ENCODE data around the gene RAB7A. TPM values are rescaled to one million over a fixed set of nuclear protein-coding genes. Genes with fewer than 3 reads are reported as not detected.
A peak's percentile ranks its signal among the peaks of the same experiment; 100 is the strongest.

Gene RAB7A
- total and polyA plus RNA-seq, 2 of the 13 experiments (the other 11 are each of a cell fraction or from before 2014, with no cell fraction given) = 26.5 to 182 TPM

DNA sequence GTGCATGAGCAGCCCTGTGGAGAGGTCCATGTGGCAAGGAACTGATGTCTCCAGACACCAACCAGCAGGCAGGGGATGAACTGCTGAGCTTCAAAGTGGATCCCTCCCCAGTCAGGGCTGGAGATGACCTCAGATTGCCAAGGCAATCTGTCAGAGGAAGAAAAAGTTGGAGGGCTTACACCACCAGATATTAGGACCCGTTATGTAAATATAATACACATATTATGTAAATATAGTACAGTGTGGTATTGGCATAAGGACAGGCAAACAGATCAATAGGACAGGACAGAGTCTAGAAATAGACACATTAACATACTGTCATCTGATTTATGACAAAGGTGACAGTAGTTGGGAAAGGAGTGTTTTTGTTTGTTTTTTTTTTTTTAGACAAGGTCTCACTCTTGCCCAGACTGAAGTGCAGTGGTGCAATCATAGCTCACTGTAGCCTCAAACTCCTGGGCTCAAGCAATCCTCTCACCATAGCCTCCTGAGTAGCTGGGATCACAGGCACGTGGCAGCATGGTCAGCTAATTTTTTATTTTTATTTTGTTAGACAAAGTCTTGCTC, 18.0 kb upstream of the RAB7A start (continued):
- TF ChIP-seq ZNF431 (CRISPR knock-in tag; IDR thresholded peaks at IDR 0.05; ENCODE audit: borderline replicate concordance, low read depth) (no peak), RXRA (CRISPR knock-in tag; IDR thresholded peaks at IDR 0.05) (peak; percentile 26; the same call in 1 of the 2 replicates), SKI (IDR thresholded peaks at IDR 0.05; ENCODE audit: partially characterized antibody) (peak; percentile 90), ETV5 (CRISPR knock-in tag; IDR thresholded peaks at IDR 0.05; ENCODE audit: borderline replicate concordance) (peak; percentile 18; the same call in 1 of the 2 replicates), SRSF1 (optimal IDR thresholded peaks at IDR 0.05; ENCODE audit: low read depth, low read length) (no peak), RCOR2 (CRISPR knock-in tag; IDR thresholded peaks at IDR 0.05) (peak; percentile 87), GFI1 (CRISPR knock-in tag; IDR thresholded peaks at IDR 0.05; ENCODE audit: borderline replicate concordance) (peak; percentile 81; the same call in 1 of the 2 replicates), PCBP1 (IDR thresholded peaks at IDR 0.05; ENCODE audit: borderline replicate concordance, low read depth, low read length) (no peak), THAP11 (CRISPR knock-in tag; IDR thresholded peaks at IDR 0.05) (peak; percentile 60; the same call in 1 of the 2 replicates), KLF6 (CRISPR knock-in tag; IDR thresholded peaks at IDR 0.05) (peak; percentile 51; the same call in 1 of the 2 replicates), ATF7 (IDR thresholded peaks at IDR 0.05) (peak; percentile 46; the same call in 1 of the 2 replicates), ATF7 (CRISPR knock-in tag; IDR thresholded peaks at IDR 0.05) (no peak), CEBPB (IDR thresholded peaks at IDR 0.05; ENCODE audit: borderline replicate concordance, low read depth, low read length) (peak; percentile 82), MED1 (CRISPR knock-in tag; IDR thresholded peaks at IDR 0.05) (peak; percentile 67)
- TF ChIP-seq, protein P1, sequence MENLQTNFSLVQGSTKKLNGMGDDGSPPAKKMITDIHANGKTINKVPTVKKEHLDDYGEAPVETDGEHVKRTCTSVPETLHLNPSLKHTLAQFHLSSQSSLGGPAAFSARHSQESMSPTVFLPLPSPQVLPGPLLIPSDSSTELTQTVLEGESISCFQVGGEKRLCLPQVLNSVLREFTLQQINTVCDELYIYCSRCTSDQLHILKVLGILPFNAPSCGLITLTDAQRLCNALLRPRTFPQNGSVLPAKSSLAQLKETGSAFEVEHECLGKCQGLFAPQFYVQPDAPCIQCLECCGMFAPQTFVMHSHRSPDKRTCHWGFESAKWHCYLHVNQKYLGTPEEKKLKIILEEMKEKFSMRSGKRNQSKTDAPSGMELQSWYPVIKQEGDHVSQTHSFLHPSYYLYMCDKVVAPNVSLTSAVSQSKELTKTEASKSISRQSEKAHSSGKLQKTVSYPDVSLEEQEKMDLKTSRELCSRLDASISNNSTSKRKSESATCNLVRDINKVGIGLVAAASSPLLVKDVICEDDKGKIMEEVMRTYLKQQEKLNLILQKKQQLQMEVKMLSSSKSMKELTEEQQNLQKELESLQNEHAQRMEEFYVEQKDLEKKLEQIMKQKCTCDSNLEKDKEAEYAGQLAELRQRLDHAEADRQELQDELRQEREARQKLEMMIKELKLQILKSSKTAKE (CRISPR knock-in tag; IDR thresholded peaks at IDR 0.05; ENCODE audit: borderline replicate concordance) = peak; percentile 68; the same call in 1 of the 2 replicates
- TF ChIP-seq, protein P2, sequence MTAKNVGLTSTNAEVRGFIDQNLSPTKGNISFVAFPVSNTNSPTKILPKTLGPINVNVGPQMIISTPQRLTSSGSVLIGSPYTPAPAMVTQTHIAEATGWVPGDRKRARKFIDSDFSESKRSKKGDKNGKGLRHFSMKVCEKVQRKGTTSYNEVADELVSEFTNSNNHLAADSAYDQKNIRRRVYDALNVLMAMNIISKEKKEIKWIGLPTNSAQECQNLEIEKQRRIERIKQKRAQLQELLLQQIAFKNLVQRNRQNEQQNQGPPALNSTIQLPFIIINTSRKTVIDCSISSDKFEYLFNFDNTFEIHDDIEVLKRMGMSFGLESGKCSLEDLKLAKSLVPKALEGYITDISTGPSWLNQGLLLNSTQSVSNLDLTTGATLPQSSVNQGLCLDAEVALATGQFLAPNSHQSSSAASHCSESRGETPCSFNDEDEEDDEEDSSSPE (CRISPR knock-in tag; IDR thresholded peaks at IDR 0.05) = no peak
- TF ChIP-seq, protein P3, sequence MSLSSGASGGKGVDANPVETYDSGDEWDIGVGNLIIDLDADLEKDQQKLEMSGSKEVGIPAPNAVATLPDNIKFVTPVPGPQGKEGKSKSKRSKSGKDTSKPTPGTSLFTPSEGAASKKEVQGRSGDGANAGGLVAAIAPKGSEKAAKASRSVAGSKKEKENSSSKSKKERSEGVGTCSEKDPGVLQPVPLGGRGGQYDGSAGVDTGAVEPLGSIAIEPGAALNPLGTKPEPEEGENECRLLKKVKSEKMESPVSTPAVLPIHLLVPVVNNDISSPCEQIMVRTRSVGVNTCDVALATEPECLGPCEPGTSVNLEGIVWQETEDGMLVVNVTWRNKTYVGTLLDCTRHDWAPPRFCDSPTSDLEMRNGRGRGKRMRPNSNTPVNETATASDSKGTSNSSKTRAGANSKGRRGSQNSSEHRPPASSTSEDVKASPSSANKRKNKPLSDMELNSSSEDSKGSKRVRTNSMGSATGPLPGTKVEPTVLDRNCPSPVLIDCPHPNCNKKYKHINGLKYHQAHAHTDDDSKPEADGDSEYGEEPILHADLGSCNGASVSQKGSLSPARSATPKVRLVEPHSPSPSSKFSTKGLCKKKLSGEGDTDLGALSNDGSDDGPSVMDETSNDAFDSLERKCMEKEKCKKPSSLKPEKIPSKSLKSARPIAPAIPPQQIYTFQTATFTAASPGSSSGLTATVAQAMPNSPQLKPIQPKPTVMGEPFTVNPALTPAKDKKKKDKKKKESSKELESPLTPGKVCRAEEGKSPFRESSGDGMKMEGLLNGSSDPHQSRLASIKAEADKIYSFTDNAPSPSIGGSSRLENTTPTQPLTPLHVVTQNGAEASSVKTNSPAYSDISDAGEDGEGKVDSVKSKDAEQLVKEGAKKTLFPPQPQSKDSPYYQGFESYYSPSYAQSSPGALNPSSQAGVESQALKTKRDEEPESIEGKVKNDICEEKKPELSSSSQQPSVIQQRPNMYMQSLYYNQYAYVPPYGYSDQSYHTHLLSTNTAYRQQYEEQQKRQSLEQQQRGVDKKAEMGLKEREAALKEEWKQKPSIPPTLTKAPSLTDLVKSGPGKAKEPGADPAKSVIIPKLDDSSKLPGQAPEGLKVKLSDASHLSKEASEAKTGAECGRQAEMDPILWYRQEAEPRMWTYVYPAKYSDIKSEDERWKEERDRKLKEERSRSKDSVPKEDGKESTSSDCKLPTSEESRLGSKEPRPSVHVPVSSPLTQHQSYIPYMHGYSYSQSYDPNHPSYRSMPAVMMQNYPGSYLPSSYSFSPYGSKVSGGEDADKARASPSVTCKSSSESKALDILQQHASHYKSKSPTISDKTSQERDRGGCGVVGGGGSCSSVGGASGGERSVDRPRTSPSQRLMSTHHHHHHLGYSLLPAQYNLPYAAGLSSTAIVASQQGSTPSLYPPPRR (CRISPR knock-in tag; IDR thresholded peaks at IDR 0.05; ENCODE audit: borderline replicate concordance) = peak; percentile 99
